Activated naive CD4-positive, alpha-beta T cell treated with anti-CD3 and anti-CD28 coated beads for 36 hours (primary cell): ENCODE results near the gene HLA-DOB. TPM values are rescaled to one million over a fixed set of nuclear protein-coding genes. Genes with fewer than 3 reads are reported as not detected.
A peak's percentile ranks its signal among the peaks of the same experiment; 100 is the strongest.

Experiments
- CTCF ChIA-PET: fragments of 350-600 bp; sonication (Branson Sonifier 250); formaldehyde crosslinking; loops from one replicate; lab custom pipeline; 2021; ENCODE audit warnings: antibody characterized with exemption; lab: Charles Lee
- DNase-seq: peaks from one replicate; pipeline ENCODE4 v3.0.0-alpha.2; 2020
- H3K27ac Mint-ChIP-seq: one replicate; pipeline ENCODE4 v1.8.0; 2021; ENCODE audit warnings: mild to moderate bottlenecking, mixed read lengths
- H3K27me3 Mint-ChIP-seq: one replicate; pipeline ENCODE4 v1.8.0; 2021; ENCODE audit warnings: low read depth, mixed read lengths
- H3K36me3 Mint-ChIP-seq: one replicate; pipeline ENCODE4 v1.8.0; 2021; ENCODE audit warnings: low read depth, mixed read lengths
- H3K4me1 Mint-ChIP-seq: one replicate; pipeline ENCODE4 v1.8.0; 2021; ENCODE audit warnings: low read depth, mixed read lengths
- H3K4me3 Mint-ChIP-seq: one replicate; pipeline ENCODE4 v1.8.0; 2021; ENCODE audit warnings: mild to moderate bottlenecking, moderate library complexity, mixed read lengths
- H3K9me3 Mint-ChIP-seq: one replicate; pipeline ENCODE4 v1.8.0; 2021; ENCODE audit warnings: mixed read lengths
- intact Hi-C: fragments of 100-400 bp; cut with micrococcal nuclease; formaldehyde crosslinking; loops from one replicate; pipeline ENCODE4 v1.15.1; 2023
- total RNA-seq, 2 experiments: library from RNA; stranded (reverse); gene quantifications; one replicate each; pipeline ENCODE4 v1.2.3, GENCODE V29; 2021

Gene HLA-DOB
- total RNA-seq, 2 experiments from 2014 or later = 0.91 to 1.1 TPM

GRCh38 chr6:32843331-32843978, 26.7 kb upstream of the HLA-DOB start:
- Mint-ChIP-seq H3K27ac (peak overlapping the region; percentile 99), H3K4me1 (peaks cover 67% of the 10 kb centered on the region), H3K9me3 (no peaks in the 10 kb centered on the region), H3K4me3 (peak overlapping the region; percentile 98), H3K27me3 (no peaks in the 10 kb centered on the region), H3K36me3 (peaks cover 79% of the 10 kb centered on the region)
- CTCF ChIA-PET = interaction anchor here (1.1 to 10.6 kb wide), 4 partner anchors 10 to 141 kb away, joined by 3 to 204 read pairs (median 18); partner anchors contain the start of genes HLA-DMA, PSMB9 and TAP1
- no peak for DNase-seq
- intact Hi-C loops = loop anchor here (5.0 to 10.0 kb wide), 7 partner anchors 364 to 1179 kb away; partner anchors contain the start of genes AGPAT1, C6orf47, CLIC1 and CSNK2B

GRCh38 chr6:32842690-32843089, 25.9 kb upstream of the HLA-DOB start:
- Mint-ChIP-seq H3K4me1 (peaks cover 59% of the 10 kb centered on the region), H3K4me3 (peak overlapping the region; percentile 98), H3K27ac (peak overlapping the region; percentile 99), H3K9me3 (no peaks in the 10 kb centered on the region), H3K36me3 (peaks cover 71% of the 10 kb centered on the region), H3K27me3 (no peaks in the 10 kb centered on the region)
- intact Hi-C loops = loop anchor here (5.0 to 10.0 kb wide), 7 partner anchors 365 to 1178 kb away; partner anchors contain the start of genes AGPAT1, C6orf47, CLIC1 and CSNK2B
- no peak for DNase-seq
- CTCF ChIA-PET = interaction anchor here (2.4 to 10.6 kb wide), 2 partner anchors 11 to 26 kb away, joined by 19 to 204 read pairs; partner anchors contain the start of genes PSMB9 and TAP1

GRCh38 chr6:32842021-32842650, 25.3 kb upstream of the HLA-DOB start:
- intact Hi-C loops = loop anchor here (5.0 to 10.0 kb wide), 7 partner anchors 365 to 1177 kb away; partner anchors contain the start of genes AGPAT1, C6orf47, CLIC1 and CSNK2B
- no peak for DNase-seq
- H3K4me3 Mint-ChIP-seq = peak overlapping the region; percentile 98
- CTCF ChIA-PET = interaction anchor here (0.7 to 10.6 kb wide), 4 partner anchors 12 to 111 kb away, joined by 3 to 204 read pairs (median 12); partner anchors contain the start of genes HLA-DMA, PSMB9 and TAP1
- H3K4me1 Mint-ChIP-seq = peaks cover 57% of the 10 kb centered on the region
- H3K27ac Mint-ChIP-seq = peak overlapping the region; percentile 99
- no peaks in the 10 kb centered on the region for H3K9me3 Mint-ChIP-seq
- no peaks in the 10 kb centered on the region for H3K27me3 Mint-ChIP-seq
- H3K36me3 Mint-ChIP-seq = peaks cover 71% of the 10 kb centered on the region

DNA sequence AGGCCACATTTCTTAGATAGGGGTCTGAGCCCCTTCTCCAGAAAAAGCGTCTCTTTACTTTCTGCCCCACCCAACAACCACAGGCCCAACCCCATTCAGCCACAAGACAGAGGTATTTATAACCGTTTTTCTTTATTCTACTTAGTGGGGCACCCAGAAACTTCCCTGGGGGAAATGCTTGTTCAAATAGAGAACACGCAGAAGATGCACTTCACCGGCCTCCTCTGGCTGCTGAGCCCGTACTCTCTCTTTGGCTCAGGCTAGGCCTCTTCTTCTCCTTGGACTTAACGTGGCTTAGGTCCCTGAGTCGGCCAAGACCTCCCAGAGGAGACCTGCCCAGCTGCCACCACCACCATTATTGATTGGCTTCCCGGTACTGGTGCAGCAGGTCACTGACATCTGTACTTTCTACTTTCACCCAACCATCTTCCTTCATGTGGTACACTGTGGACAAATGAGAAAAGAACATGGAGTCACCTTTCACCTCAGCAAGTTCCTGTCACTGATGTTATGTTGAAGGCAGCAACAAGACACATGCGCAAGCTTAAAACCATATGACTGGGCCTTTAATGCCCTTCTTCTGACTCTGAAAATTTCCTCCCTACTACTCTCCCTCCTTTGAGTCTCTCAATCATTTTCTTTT, 23.9 kb upstream of the HLA-DOB start:
- CTCF ChIA-PET = interaction anchor here (0.9 to 10.6 kb wide), 6 partner anchors 13 to 144 kb away, joined by 3 to 204 read pairs (median 16); partner anchors contain the start of genes PSMB9 and TAP1

DNA sequence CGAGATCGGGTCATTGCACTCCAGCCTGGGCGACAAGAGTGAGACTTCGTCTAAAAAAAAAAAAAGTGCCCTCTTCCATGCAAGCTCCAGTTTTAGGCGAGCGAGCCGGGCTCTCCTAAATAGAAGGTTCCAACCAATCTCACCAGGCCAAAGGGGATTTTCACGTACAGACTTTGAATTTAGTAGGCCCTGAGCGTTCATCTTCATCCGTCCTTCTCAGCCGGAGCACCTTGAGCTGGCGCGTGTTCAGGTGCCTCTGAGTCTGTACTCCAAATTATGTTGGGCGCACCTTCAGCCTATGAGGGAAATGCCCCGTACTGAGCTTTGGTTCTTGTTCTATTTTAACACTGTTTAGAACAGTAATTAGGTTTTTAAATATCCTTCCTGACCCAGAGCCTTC, 22.6 kb upstream of the HLA-DOB start:
- Mint-ChIP-seq H3K36me3 (peaks cover 71% of the 10 kb centered on the region), H3K9me3 (no peaks in the 10 kb centered on the region), H3K27me3 (no peaks in the 10 kb centered on the region), H3K4me1 (peaks cover 71% of the 10 kb centered on the region), H3K27ac (peak overlapping the region; percentile 99), H3K4me3 (no peak overlapping the region)
- intact Hi-C loops = no loop called here
- DNase-seq = no peak
- CTCF ChIA-PET = interaction anchor here (0.7 to 10.6 kb wide), 15 partner anchors 11 to 425 kb away, joined by 3 to 204 read pairs (median 6); partner anchors contain the start of genes PSMB9 and TAP1

More for the DNA sequence above, 23.9 kb upstream of the HLA-DOB start:
- H3K4me1 Mint-ChIP-seq = peaks cover 60% of the 10 kb centered on the region
- intact Hi-C loops = loop anchor here (5.0 to 10.0 kb wide), 7 partner anchors 367 to 1176 kb away; partner anchors contain the start of genes AGPAT1, C6orf47, CLIC1 and CSNK2B
- H3K9me3 Mint-ChIP-seq = no peaks in the 10 kb centered on the region
- H3K27ac Mint-ChIP-seq = peak overlapping the region; percentile 99
- peak; percentile 63 for DNase-seq
- no peaks in the 10 kb centered on the region for H3K27me3 Mint-ChIP-seq
- H3K36me3 Mint-ChIP-seq = peaks cover 71% of the 10 kb centered on the region
- H3K4me3 Mint-ChIP-seq = peak overlapping the region; percentile 98

GRCh38 chr6:32838114-32838958, 21.5 kb upstream of the HLA-DOB start, which contains the start of gene TAP2:
Gene TAP2 (minus strand): TSS chr6:32838739. CDS start chr6:32838233, 506 bp downstream.
- CTCF ChIA-PET = interaction anchor here (0.6 to 10.6 kb wide), 28 partner anchors 11 to 925 kb away, joined by 3 to 204 read pairs (median 4); partner anchors contain the start of genes BRD2, HLA-DMA, PSMB9 and TAP1
- Mint-ChIP-seq H3K36me3 (peaks cover 72% of the 10 kb centered on the region), H3K27ac (peak within 1 kb of the TSS; percentile 99), H3K4me3 (peak within 1 kb of the TSS; percentile 89), H3K9me3 (no peaks in the 10 kb centered on the region), H3K4me1 (peaks cover 81% of the 10 kb centered on the region), H3K27me3 (no peaks in the 10 kb centered on the region)
- intact Hi-C loops = loop anchor here (1.0 kb wide), 4 partner anchors 12 to 146 kb away; partner anchors contain the start of gene PSMB9
- DNase-seq = peak; percentile 98

GRCh38 chr6:32837651-32838113, 20.9 kb upstream of the HLA-DOB start:
- intact Hi-C loops = loop anchor here (1.0 kb wide), 4 partner anchors 11 to 147 kb away; partner anchors contain the start of gene PSMB9
- Mint-ChIP-seq H3K36me3 (peaks cover 73% of the 10 kb centered on the region), H3K4me3 (peak overlapping the region; percentile 89), H3K27me3 (no peaks in the 10 kb centered on the region), H3K4me1 (peaks cover 83% of the 10 kb centered on the region), H3K27ac (peak overlapping the region; percentile 99), H3K9me3 (no peaks in the 10 kb centered on the region)
- peak; percentile 36 for DNase-seq
- CTCF ChIA-PET = interaction anchor here (0.8 to 10.6 kb wide), 18 partner anchors 10 to 147 kb away, joined by 3 to 204 read pairs (median 6); partner anchors contain the start of genes BRD2, HLA-DMA, PSMB9 and TAP1

- peak overlapping the region; percentile 99 for H3K27ac Mint-ChIP-seq
- H3K4me3 Mint-ChIP-seq = peak overlapping the region; percentile 89
- CTCF ChIA-PET = interaction anchor here (4.0 to 10.6 kb wide), 2 partner anchors 20 to 32 kb away, joined by 153 to 204 read pairs; partner anchors contain the start of genes PSMB9 and TAP1
- H3K9me3 Mint-ChIP-seq = no peaks in the 10 kb centered on the region
- no peak for DNase-seq
- no peaks in the 10 kb centered on the region for H3K27me3 Mint-ChIP-seq
- intact Hi-C loops = no loop called here
- peaks cover 69% of the 10 kb centered on the region for H3K36me3 Mint-ChIP-seq
- H3K4me1 Mint-ChIP-seq = peaks cover 84% of the 10 kb centered on the region
Measured at GRCh38 chr6:32836873-32837272, 20.1 kb upstream of the HLA-DOB start.

DNA sequence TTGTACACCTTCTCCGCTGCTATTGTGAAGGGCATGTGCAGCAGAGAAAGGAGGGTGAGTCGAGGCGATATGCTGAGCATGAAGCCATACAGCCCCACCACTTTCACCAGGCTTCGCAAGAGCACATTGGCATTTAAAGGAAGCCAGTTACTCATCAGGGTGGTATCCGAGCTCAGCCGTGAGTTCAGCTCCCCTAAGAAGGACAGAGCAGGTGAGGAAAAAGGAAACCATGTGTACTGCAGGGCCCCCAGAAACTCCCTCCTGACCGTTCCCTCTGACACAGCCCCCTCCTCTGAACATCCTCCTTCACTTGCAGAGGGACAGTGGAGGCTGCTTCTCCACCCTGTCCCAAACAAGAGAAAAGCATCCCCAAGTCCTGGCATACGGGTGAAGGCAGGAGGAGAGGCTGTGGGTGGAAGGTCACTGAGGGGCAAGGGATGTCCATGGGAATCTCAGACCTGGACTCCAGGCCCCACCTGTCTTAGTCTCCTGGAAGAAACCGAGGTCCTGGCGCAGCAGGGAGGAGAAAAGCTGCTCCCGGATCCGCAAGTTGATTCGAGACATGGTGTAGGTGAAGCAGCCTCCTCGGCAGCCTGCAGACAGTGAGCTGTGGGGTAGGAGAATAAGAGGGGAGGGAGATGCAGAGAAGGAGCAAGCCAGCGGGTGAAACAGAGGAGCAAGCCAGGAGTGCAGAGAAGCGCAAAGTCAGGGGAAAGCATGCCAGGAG, 18.5 kb upstream of the HLA-DOB start:
- no peaks in the 10 kb centered on the region for H3K27me3 Mint-ChIP-seq
- peak overlapping the region; percentile 99 for H3K27ac Mint-ChIP-seq
- no peak for DNase-seq
- CTCF ChIA-PET = interaction anchor here (1.0 to 2.2 kb wide), 2 partner anchors 10 to 33 kb away, joined by 5 to 13 read pairs; no protein-coding TSS in a partner anchor
- peaks cover 67% of the 10 kb centered on the region for H3K36me3 Mint-ChIP-seq
- H3K9me3 Mint-ChIP-seq = no peaks in the 10 kb centered on the region
- H3K4me3 Mint-ChIP-seq = peak overlapping the region; percentile 50
- intact Hi-C loops = no loop called here
- H3K4me1 Mint-ChIP-seq = peaks cover 78% of the 10 kb centered on the region

DNA sequence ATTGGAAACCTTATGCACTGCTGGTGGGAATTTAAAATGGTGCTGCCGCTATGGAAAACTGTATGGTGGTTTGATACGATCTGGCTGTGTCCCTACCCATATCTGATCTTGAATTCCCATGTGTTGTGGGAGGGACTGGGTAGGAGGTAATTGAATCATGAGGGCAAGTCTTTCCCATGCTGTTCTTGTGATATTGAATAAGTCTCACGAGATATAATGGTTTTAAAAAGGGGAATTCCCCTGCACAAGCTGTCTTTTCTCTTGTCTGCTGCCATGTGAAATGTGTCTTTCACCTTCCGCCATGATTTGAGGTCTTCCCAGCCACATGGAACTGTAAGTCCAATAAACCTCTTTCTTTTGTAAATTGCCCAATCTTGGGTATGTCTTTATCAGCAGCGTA, 16.9 kb upstream of the HLA-DOB start:
- intact Hi-C loops = no loop called here
- CTCF ChIA-PET = interaction anchor here (2.9 kb wide), 1 partner anchor 34 kb away, joined by 15 read pairs; no protein-coding TSS in a partner anchor
- H3K36me3 Mint-ChIP-seq = peaks cover 75% of the 10 kb centered on the region
- H3K4me3 Mint-ChIP-seq = no peak overlapping the region
- H3K4me1 Mint-ChIP-seq = peaks cover 74% of the 10 kb centered on the region
- no peaks in the 10 kb centered on the region for H3K9me3 Mint-ChIP-seq
- DNase-seq = no peak
- H3K27me3 Mint-ChIP-seq = no peaks in the 10 kb centered on the region
- H3K27ac Mint-ChIP-seq = peak overlapping the region; percentile 69
